ENCODE data around the gene G6PC2.
A peak's percentile ranks its signal among the peaks of the same experiment; 100 is the strongest.

Gene G6PC2

DNA sequence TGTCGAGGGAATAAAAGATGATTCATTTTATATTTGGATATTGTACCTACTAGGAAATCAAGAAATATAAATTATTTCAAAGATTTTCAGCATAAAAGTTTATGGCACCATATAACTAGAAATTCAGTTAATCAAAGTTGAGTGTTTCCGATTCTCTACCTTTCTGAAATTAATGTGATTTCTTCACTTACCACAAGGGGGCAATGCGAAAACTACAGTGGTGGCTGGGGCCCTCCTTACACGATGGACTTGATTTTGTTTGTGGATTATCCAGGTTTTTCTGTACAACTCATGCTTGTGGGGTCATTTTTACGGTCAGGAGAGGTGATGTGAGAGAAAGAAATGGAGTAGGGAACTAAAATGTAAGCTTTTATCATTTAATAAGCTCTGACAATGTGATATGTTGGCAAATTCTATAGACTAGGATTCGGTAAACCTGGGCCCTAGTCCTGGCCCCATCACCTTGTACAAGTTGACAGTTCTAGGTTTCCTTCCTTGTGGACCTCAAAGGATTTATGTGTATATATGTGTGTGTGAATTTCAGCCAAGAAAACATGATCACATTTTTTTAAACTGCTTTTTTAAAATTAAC lies 47.6 kb downstream of the G6PC2 start:
- DNase-seq (ENCODE audit: low spot score): peak; percentile 19

DNA sequence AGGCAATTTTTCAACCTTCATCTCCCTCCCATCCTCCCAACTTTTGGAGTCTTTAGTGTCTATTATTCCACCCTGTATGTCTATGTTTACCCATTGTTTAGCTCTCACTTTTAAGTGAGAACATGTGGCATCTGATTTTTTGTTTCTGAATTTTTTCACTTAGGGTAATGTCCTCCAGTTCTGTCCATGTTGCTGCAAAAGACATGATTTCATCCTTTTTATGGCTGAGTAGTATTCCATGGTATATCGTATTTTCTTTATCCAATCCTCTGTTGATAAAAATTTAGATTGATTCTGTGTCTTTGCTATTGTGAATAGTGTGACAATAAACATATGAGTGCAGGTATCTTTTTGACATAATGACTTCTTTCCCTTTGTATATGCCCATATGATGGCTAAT lies 48.2 kb downstream of the G6PC2 start:
- no peak for DNase-seq (ENCODE audit: low spot score)

- no peak for DNase-seq (ENCODE audit: low spot score)
Observed at GRCh38 chr2:168951871-168952270, 50.8 kb downstream of the G6PC2 start.

DNA sequence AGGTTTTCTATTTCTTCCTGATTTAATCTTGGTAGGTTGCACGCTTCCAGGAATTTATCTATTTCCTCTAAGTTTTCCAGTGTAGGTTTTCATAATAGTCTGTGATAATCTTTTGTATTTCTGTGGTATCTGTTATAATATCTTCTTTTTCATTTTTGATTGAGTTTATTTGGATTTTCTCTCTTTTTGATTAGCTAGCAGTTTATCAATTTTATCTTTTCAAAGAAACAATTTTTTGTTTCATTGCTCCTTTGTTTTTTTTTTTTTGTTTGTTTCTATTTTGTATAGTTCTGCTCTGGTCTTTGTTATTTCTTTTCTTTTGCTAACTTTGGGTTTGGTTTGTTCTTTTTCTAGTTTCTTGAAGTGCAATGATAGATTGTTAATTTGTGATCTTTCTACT lies 51.3 kb downstream of the G6PC2 start:
- DNase-seq (ENCODE audit: low spot score): no peak

GRCh38 chr2:168954256-168954655 lies 53.2 kb downstream of the G6PC2 start:
- DNase-seq (ENCODE audit: low spot score): no peak

DNA sequence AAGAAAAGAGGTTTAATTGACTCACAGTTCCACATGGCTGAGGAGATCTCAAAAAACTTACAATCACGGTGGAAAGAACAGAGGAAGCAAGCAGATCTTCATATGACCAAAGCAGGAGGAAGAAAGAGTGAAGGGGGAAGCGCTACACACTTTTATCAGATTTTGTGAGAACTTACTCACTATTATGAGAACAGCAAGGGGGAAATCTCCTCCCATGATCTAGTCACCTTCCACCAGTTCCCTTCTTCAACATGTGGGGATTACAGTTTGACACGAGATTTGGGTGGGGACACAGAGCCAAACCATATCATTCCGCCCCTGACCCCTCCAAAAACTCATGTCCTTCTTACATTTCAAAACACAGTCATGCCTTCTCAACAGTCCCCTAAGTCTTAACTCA lies 54.2 kb downstream of the G6PC2 start:
- no peak for DNase-seq (ENCODE audit: low spot score)

DNA sequence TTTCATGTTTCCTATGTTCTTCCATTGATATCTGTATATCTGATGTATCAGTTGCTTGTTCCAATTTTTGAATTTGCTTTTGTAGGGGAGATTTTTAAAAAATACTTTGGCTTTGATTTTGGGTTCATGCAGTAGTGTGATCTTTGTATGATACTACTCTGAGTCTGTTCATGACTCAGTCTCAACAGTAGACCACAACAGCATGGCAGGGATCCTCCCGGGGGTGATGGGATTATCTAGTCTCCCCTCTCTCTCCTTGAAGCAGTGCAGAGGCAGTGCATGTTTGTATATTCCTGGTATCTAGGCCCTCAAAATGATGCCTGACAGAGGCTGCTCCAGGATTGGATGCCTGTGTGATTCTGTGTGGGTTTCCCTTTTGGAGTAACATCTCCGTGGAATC lies 55.3 kb downstream of the G6PC2 start:
- no peak for DNase-seq (ENCODE audit: low spot score)
